ENCODE measurements around the gene PDHB. TPM values are rescaled to one million over a fixed set of nuclear protein-coding genes. Genes with fewer than 3 reads are reported as not detected.

The PDHB gene
- total and polyA plus RNA-seq, 2 of the 13 experiments (the other 11 are each of a cell fraction or from before 2014, with no cell fraction given): 108 to 153 TPM

GRCh38 chr3:58434168-58434504 is 504 bp upstream of the PDHB start:
- Histone ChIP-seq H3K27ac (ENCODE audit: extremely low read length, insufficient read depth, low read length) (peak overlapping the region; percentile 80), H3K4me2 (ENCODE audit: low read depth, low read length) (peak overlapping the region; percentile 90), H3K4me3 (replicated peaks in 1 of 3; ENCODE audit: insufficient read depth in 1 of 3, low read depth in 2 of 3, low read length in 3 of 3) (peak overlapping the region in 2 of 3 experiments; percentile 34 to 56; a peak in 4 of 6 replicates), H4K20me1 (ENCODE audit: insufficient read depth, low read length) (no peaks in the 10 kb centered on the region), H2AFZ (ENCODE audit: low read length) (no peak overlapping the region), H3K9me3 (ENCODE audit: low read length) (no peaks in the 10 kb centered on the region), H3K27me3 (ENCODE audit: control insufficient read depth in 1 of 2, insufficient read depth in 2 of 2, low read length in 2 of 2) (peaks cover 0 to 1% of the 10 kb centered on the region in 2 experiments; a peak in 1 of 5 replicates), H3K4me1 (ENCODE audit: insufficient read depth, low read length) (peaks cover 53% of the 10 kb centered on the region), H3K79me2 (ENCODE audit: insufficient read depth, low read length) (peaks cover 19% of the 10 kb centered on the region), H3K9ac (ENCODE audit: insufficient read depth, low read depth, low read length) (peak overlapping the region; percentile 74), H3K36me3 (replicated peaks in 1 of 2; ENCODE audit: control insufficient read depth in 1 of 2, insufficient read depth in 2 of 2, low read length in 2 of 2) (peaks cover 5 to 31% of the 10 kb centered on the region in 2 experiments)
- TSS peak; percentile 79 for BruUV-seq (replicated peaks)
- no peak for DNase-seq (ENCODE audit: low spot score)
- in situ Hi-C loops (cut with HindIII; ENCODE audit: extremely low pct_ligation_motif_present, low pct_unique_long_range_greater_than_20kb): no loop called here
- POLR2A ChIA-PET: interaction anchor here (0.8 to 1.9 kb wide), 5 partner anchors 10 to 99 kb away, joined by 3 to 11 read pairs (median 4); no protein-coding TSS in a partner anchor
- WGBS (ENCODE audit: low lambda C conversion rate): 77% methylated on average over 3 of the region's 3 CpGs
- ATAC-seq: no peak
- CTCF ChIA-PET (ENCODE audit: low intra/inter-chr PET ratio, low total read pairs): no interaction called here
- FAIRE-seq: no peak
- intact Hi-C loops (cut with micrococcal nuclease; ENCODE audit: unreplicated experiment): loop anchor here (5.0 kb wide), 1 partner anchor 58 kb away; the partner anchor contains the start of gene KCTD6
- peak; percentile 78 for TF ChIP-seq ZKSCAN1 (IDR thresholded peaks at IDR 0.05; ENCODE audit: low read length)
- peak; percentile 37; the same call in 1 of the 2 replicates for TF ChIP-seq ZNF749 (CRISPR knock-in tag; IDR thresholded peaks at IDR 0.05; ENCODE audit: borderline replicate concordance)
- no peak for TF ChIP-seq ZNF775 (CRISPR knock-in tag; IDR thresholded peaks at IDR 0.05; ENCODE audit: borderline replicate concordance)
- TF ChIP-seq FOXC1 (CRISPR knock-in tag; IDR thresholded peaks at IDR 0.05; ENCODE audit: borderline replicate concordance): no peak
- 0 out of 2 replicates have a peak, but pooled peaks have one; percentile 2 for TF ChIP-seq CBX5 (CRISPR knock-in tag; IDR thresholded peaks at IDR 0.05; ENCODE audit: borderline replicate concordance)
- TF ChIP-seq GABPB1 (CRISPR knock-in tag; IDR thresholded peaks at IDR 0.05): no peak
- TF ChIP-seq ZNF441 (CRISPR knock-in tag; IDR thresholded peaks at IDR 0.05; ENCODE audit: borderline replicate concordance): no peak
- 0 out of 2 replicates have a peak, but pooled peaks have one; percentile 3 for TF ChIP-seq CBFB (CRISPR knock-in tag; IDR thresholded peaks at IDR 0.05)
- 0 out of 2 replicates have a peak, but pooled peaks have one; percentile 48 for TF ChIP-seq ZNF383 (CRISPR knock-in tag; IDR thresholded peaks at IDR 0.05; ENCODE audit: borderline replicate concordance)
- no peak for TF ChIP-seq BORCS8-MEF2B (CRISPR knock-in tag; IDR thresholded peaks at IDR 0.05)
- TF ChIP-seq ZNF570 (CRISPR knock-in tag; IDR thresholded peaks at IDR 0.05; ENCODE audit: borderline replicate concordance): 0 out of 2 replicates have a peak, but pooled peaks have one; percentile 4
- TF ChIP-seq STAG1 (CRISPR knock-in tag; IDR thresholded peaks at IDR 0.05): no peak
- peak; percentile 71; the same call in 1 of the 2 replicates for TF ChIP-seq RNF2 (conservative IDR thresholded peaks at IDR 0.05; ENCODE audit: low read depth)
- no peak for TF ChIP-seq GABPA (IDR thresholded peaks at IDR 0.05; ENCODE audit: low read depth, low read length)
- TF ChIP-seq GABPA (CRISPR knock-in tag; IDR thresholded peaks at IDR 0.05; ENCODE audit: low read depth): 0 out of 2 replicates have a peak, but pooled peaks have one; percentile 3
- TF ChIP-seq ZNF253 (CRISPR knock-in tag; IDR thresholded peaks at IDR 0.05; ENCODE audit: borderline replicate concordance): 0 out of 2 replicates have a peak, but pooled peaks have one; percentile 11
- 0 out of 2 replicates have a peak, but pooled peaks have one; percentile 10 for TF ChIP-seq ZBTB20 (CRISPR knock-in tag; IDR thresholded peaks at IDR 0.05; ENCODE audit: borderline replicate concordance, low read depth)
- TF ChIP-seq NCOR1 (IDR thresholded peaks at IDR 0.05; ENCODE audit: borderline replicate concordance, low read length): no peak
- no peak for TF ChIP-seq JUNB (CRISPR knock-in tag; IDR thresholded peaks at IDR 0.05; ENCODE audit: borderline replicate concordance)
- TF ChIP-seq CSRNP2 (CRISPR knock-in tag; conservative IDR thresholded peaks at IDR 0.05; ENCODE audit: low read depth): 0 out of 2 replicates have a peak, but pooled peaks have one; percentile 11
- TF ChIP-seq ZBTB14 (CRISPR knock-in tag; IDR thresholded peaks at IDR 0.05): no peak
- 0 out of 2 replicates have a peak, but pooled peaks have one; percentile 10 for TF ChIP-seq ZNF468 (CRISPR knock-in tag; IDR thresholded peaks at IDR 0.05)
- 0 out of 2 replicates have a peak, but pooled peaks have one; percentile 1 for TF ChIP-seq ZNF83 (CRISPR knock-in tag; IDR thresholded peaks at IDR 0.05; ENCODE audit: borderline replicate concordance)
- 0 out of 2 replicates have a peak, but pooled peaks have one; percentile 0 for TF ChIP-seq ONECUT2 (CRISPR knock-in tag; IDR thresholded peaks at IDR 0.05)

All from HepG2 (cell line).